HG03354 (cell line): Measurements from ENCODE around the gene ST7L.
"Not testable (repeated sequence)": the region's sequence is repeated elsewhere in the genome, so short reads cannot be mapped to it uniquely, and the experiment has no call there.

Experiments
- ATAC-seq: cut with Tn5 transposase; IDR thresholded peaks from one replicate; pipeline ENCODE4 v1.9.1; 2021; ENCODE audit warnings: mild to moderate bottlenecking; ENCODE audit not compliant: unreplicated experiment, poor library complexity, severe bottlenecking

ST7L gene

DNA sequence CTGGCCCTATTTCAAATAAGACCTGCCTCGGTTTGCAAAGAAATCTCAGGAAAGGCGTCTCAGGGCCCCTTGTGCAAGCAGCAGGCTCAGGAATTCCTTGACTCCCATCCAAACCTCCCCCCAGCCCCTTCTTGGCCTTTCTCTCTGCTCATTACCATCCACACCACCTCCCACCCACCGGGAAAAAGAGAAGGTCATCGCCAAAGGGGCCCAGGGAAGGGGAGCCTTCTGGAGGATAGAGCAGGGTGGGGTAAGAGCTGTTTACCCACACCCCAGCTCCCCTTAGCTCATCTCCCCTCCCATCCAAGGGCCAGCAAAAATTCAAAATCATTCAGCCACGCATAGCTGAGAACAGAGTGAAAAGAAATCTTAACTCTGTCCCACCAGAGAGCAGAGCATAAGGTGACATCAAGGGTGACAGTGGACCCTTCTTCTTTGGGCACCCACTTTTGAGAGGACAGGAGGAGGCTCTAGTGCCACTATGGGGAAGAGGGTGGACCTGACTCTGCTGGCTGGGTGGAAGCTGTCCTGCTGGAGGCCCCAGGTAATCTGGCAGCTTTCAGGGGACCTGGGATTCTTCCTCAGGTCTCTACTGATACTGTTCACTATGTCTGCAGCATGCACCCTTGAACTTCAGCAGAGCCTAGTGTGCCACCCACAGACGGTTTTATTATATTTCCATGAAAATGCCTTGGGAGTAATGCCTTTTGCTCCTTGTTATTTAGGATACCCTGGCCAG lies 114.1 kb downstream of the ST7L start:
- ATAC-seq = no peak

DNA sequence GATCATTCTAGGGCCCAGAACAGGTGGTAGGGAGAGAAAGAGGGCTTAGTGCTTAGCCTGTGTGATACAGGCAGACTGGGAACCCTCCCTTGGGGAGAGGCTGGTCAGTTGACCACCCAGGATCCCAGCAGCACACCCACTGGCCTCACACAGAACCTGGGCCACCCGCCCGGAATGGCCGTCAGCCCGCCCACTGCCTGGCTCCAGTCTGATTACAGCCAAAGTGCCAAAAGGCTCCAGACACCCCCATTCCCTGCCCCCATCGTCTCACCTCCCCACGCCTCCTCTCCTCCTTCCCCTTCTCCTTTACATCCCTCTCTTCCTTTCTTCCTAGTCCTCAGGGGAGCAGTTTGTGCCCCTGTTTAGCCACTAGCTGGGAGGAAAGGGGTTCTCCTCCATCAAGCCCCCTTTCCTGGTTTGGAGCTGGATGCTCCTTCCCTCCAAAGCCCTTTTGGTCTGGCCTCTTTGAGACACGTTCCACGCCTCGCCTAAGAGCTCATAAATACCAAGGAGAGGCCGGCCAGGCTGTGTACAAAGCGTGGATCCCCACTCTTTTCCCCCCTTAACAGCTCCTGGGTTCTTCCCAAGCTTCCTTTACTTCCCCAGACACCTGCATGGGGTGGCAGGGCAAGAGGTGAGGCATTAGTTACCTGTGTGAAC lies 114.8 kb downstream of the ST7L start:
- no peak for ATAC-seq

GRCh38 chr1:112502826-112503225 lies 116.1 kb downstream of the ST7L start:
- ATAC-seq = no peak

- ATAC-seq = no peak
Observed at GRCh38 chr1:112501810-112502641, 116.9 kb downstream of the ST7L start.

- no peak for ATAC-seq
Observed at GRCh38 chr1:112496290-112496689, 122.7 kb downstream of the ST7L start.

DNA sequence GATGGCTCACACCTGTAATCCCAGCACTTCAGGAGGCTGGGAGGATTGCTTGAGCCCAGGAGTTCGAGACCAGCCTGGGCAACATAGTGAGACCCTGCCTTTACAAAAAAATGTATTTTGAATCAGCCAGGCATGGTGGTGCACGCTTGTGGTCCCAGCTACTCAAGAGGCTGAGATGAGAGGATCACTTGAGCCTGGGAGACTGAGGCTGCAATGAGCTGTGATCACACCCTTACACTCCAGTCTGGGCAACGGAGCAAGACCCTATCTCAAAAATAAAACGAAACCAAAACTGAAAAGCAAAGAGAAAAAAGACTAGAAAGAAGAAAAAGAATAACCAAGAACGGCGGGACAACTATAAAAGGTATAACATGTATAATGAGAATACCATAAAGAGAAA lies 125.6 kb downstream of the ST7L start:
- ATAC-seq = no peak

- ATAC-seq = no peak
Observed at GRCh38 chr1:112492076-112492475, 126.9 kb downstream of the ST7L start.

DNA sequence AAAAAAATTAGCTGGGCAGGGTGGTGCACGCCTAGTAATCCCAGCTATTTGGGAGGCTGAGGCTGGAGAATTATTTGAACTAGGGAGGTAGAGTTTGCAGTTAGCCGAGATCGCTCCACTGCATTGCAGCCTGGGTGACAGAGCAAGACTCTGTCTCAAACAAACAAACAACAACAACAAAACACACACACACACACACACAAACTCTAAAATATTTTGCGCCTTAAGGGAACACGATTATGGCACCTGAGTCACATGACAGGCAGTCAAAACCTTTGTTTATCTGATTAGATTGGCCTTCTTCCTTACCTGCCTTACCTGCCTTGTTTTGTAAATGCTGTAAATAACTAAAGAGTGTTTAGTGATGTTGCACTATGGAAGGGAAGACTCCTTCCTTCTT lies 130.8 kb downstream of the ST7L start:
- ATAC-seq = no peak

DNA sequence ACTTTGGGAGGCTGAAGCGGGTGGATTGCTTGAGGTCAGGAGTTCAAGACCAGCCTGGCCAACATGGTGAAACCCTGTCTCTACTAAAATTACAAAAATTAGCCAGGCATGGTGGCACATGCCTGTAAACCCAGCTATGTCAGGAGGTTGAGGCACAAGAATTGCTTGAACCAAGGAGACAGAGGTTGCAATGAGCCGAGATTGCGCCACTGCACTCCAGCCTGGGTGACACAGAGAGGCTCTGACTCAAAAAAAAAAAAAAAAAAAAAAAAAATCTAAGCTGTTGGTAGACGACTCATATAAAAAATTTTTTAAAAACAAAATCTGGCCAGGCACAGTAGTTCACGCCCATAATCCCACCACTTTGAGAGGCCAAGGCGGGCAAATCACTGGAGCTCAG lies 131.3 kb downstream of the ST7L start:
- not testable (repeated sequence) for ATAC-seq

- ATAC-seq = not testable (repeated sequence)
Observed at GRCh38 chr1:112486063-112486462, 132.9 kb downstream of the ST7L start.

DNA sequence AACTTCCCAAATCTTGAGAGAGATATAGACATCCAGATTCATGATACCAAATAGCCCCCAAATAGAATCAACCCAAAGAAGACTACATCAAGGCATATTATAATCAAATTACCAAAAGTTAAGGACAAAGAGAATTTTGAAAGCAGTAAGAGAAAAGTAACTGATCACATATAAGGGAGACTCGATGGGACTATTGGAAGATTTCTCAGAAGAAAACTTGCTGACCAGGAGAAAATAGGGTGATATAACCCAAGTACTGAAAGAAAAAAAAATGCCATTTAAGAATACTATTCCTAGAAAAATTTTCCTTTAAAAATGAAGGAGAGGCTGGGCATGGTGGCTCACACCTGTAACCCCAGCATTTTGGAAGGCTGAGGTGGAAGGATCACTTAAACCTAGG lies 140.6 kb downstream of the ST7L start:
- ATAC-seq = no peak

DNA sequence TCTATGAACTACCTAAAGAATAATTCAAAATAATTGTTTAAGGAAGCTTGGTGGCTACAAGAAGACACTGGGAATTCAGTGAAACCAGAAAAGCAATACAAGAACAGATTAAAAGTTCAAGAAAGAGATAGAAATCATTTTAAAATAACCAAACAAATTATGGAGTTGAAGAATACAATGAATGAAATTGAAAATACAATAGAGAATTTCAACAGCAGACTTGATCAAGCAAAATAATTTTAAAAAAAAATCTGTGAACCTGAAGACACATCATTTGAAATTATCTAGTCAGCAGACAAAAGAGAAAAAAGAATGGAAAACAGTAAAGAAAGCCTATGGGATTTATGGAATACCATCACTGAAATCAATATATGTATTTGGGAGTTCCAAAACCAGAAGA lies 141.4 kb downstream of the ST7L start:
- ATAC-seq = no peak
